ENCODE measurements around the gene UNC5C. TPM values are rescaled to one million over a fixed set of nuclear protein-coding genes. Genes with fewer than 3 reads are reported as not detected.
A peak's percentile ranks its signal among the peaks of the same experiment; 100 is the strongest.

Gene UNC5C
- total and polyA plus RNA-seq, 7 experiments from 2014 or later: not detected

DNA sequence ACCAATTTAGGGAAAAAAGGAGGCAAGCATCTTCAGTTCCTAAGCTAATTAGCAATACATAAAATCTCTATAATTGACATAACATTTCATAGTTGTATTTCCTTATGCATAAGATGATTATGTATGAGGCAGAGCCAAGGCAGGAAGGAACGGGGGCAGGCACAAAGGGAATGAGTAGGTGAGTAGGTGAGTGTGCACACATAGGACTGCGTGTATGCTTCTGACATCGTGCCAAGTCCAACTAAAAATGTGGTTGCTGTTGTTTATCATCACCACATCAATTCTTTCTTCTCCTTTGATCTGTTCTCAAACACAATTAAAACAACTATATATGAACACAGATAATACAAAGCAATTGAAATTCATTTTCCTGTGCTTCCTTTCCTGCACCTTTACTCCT lies 131.2 kb downstream of the UNC5C start:
- ChIA-PET POLR2A (no interaction called here), CTCF (no interaction called here)
- Mint-ChIP-seq H3K27me3 (peaks cover 0 to 9% (median 6%) of the 10 kb centered on the region in 5 donors), H3K27ac (no peak overlapping the region), H3K36me3 (no peaks in the 10 kb centered on the region), H3K4me3 (no peak overlapping the region), H3K4me1 (peaks cover 0 to 4% (median 0%) of the 10 kb centered on the region in 7 donors), H3K9me3 (peaks cover 0 to 3% (median 0%) of the 10 kb centered on the region in 11 donors)
- no peaks in the 10 kb centered on the region for H3K4me1 ChIP-seq (ENCODE audit: control insufficient read depth in 2 of 2, insufficient read depth in 2 of 2, low read length in 2 of 2)
- H3K27ac ChIP-seq (ENCODE audit: low read depth, low read length): no peak overlapping the region
- H3K9me3 ChIP-seq (ENCODE audit: control insufficient read depth in 2 of 3, low read length in 3 of 3): no peaks in the 10 kb centered on the region
- no peaks in the 10 kb centered on the region for H3K27me3 ChIP-seq (ENCODE audit: control insufficient read depth in 2 of 2, insufficient read depth in 2 of 2, low read length in 2 of 2)
- intact Hi-C loops (cut with micrococcal nuclease): no loop called here
- DNase-seq (no peak), ATAC-seq (no peak)
- H3K36me3 ChIP-seq (ENCODE audit: control insufficient read depth in 2 of 3, insufficient read depth in 3 of 3, low read length in 3 of 3): no peaks in the 10 kb centered on the region
- H3K4me3 ChIP-seq (ENCODE audit: low read length): no peak overlapping the region

- H3K4me3 Mint-ChIP-seq: no peak overlapping the region
- no peaks in the 10 kb centered on the region for H3K4me1 ChIP-seq (ENCODE audit: control insufficient read depth in 2 of 2, insufficient read depth in 2 of 2, low read length in 2 of 2)
- no peaks in the 10 kb centered on the region for H3K36me3 ChIP-seq (ENCODE audit: control insufficient read depth in 2 of 3, insufficient read depth in 3 of 3, low read length in 3 of 3)
- H3K27ac ChIP-seq (ENCODE audit: low read depth, low read length): no peak overlapping the region
- H3K9me3 ChIP-seq (ENCODE audit: control insufficient read depth in 2 of 3, low read length in 3 of 3): no peaks in the 10 kb centered on the region
- H3K9me3 Mint-ChIP-seq: peaks cover 0 to 3% (median 0%) of the 10 kb centered on the region in 11 donors
- no peaks in the 10 kb centered on the region for H3K27me3 ChIP-seq (ENCODE audit: control insufficient read depth in 2 of 2, insufficient read depth in 2 of 2, low read length in 2 of 2)
- CTCF ChIA-PET: no interaction called here
- intact Hi-C loops (cut with micrococcal nuclease): no loop called here
- ATAC-seq: no peak
- H3K27me3 Mint-ChIP-seq: peaks cover 0 to 17% (median 6%) of the 10 kb centered on the region in 5 donors
- no peak for DNase-seq
- POLR2A ChIA-PET: no interaction called here
- no peak overlapping the region for H3K27ac Mint-ChIP-seq
- H3K4me1 Mint-ChIP-seq: peaks cover 0 to 4% (median 0%) of the 10 kb centered on the region in 7 donors
- H3K36me3 Mint-ChIP-seq: no peaks in the 10 kb centered on the region
- no peak overlapping the region for H3K4me3 ChIP-seq (ENCODE audit: low read length)
Measured at GRCh38 chr4:95415346-95415771, 133.4 kb downstream of the UNC5C start.

- CTCF ChIA-PET: no interaction called here
- no peak overlapping the region for H3K27ac ChIP-seq (ENCODE audit: low read depth, low read length)
- intact Hi-C loops (cut with micrococcal nuclease): no loop called here
Measured at GRCh38 chr4:95411371-95412088, 137.2 kb downstream of the UNC5C start.

GRCh38 chr4:95410387-95410977 lies 138.3 kb downstream of the UNC5C start:
- ATAC-seq: no peak
- ChIA-PET CTCF (no interaction called here), POLR2A (no interaction called here)
- Mint-ChIP-seq H3K9me3 (peaks cover 0 to 3% (median 0%) of the 10 kb centered on the region in 11 donors), H3K27ac (no peak overlapping the region), H3K4me1 (no peaks in the 10 kb centered on the region), H3K36me3 (no peaks in the 10 kb centered on the region), H3K27me3 (peaks cover 0 to 23% (median 0%) of the 10 kb centered on the region in 5 donors), H3K4me3 (no peak overlapping the region)
- Histone ChIP-seq H3K4me1 (ENCODE audit: control insufficient read depth in 2 of 2, insufficient read depth in 2 of 2, low read length in 2 of 2) (no peaks in the 10 kb centered on the region), H3K27me3 (ENCODE audit: control insufficient read depth in 2 of 2, insufficient read depth in 2 of 2, low read length in 2 of 2) (no peaks in the 10 kb centered on the region), H3K4me3 (ENCODE audit: low read length) (no peak overlapping the region), H3K9me3 (ENCODE audit: control insufficient read depth in 2 of 3, low read length in 3 of 3) (no peaks in the 10 kb centered on the region), H3K36me3 (ENCODE audit: control insufficient read depth in 2 of 3, insufficient read depth in 3 of 3, low read length in 3 of 3) (no peaks in the 10 kb centered on the region), H3K27ac (ENCODE audit: low read depth, low read length) (no peak overlapping the region)
- no peak for DNase-seq
- intact Hi-C loops (cut with micrococcal nuclease): no loop called here

More at GRCh38 chr4:95411371-95412088, 137.2 kb downstream of the UNC5C start:
- Mint-ChIP-seq H3K4me1 (no peaks in the 10 kb centered on the region), H3K9me3 (peaks cover 0 to 3% (median 0%) of the 10 kb centered on the region in 11 donors), H3K36me3 (no peaks in the 10 kb centered on the region), H3K27me3 (peaks cover 0 to 23% (median 0%) of the 10 kb centered on the region in 5 donors), H3K4me3 (no peak overlapping the region), H3K27ac (no peak overlapping the region)
- no peaks in the 10 kb centered on the region for H3K4me1 ChIP-seq (ENCODE audit: control insufficient read depth in 2 of 2, insufficient read depth in 2 of 2, low read length in 2 of 2)
- no peak for DNase-seq
- H3K4me3 ChIP-seq (ENCODE audit: low read length): no peak overlapping the region
- ATAC-seq: no peak
- no peaks in the 10 kb centered on the region for H3K9me3 ChIP-seq (ENCODE audit: control insufficient read depth in 2 of 3, low read length in 3 of 3)
- POLR2A ChIA-PET: no interaction called here
- no peaks in the 10 kb centered on the region for H3K36me3 ChIP-seq (ENCODE audit: control insufficient read depth in 2 of 3, insufficient read depth in 3 of 3, low read length in 3 of 3)
- no peaks in the 10 kb centered on the region for H3K27me3 ChIP-seq (ENCODE audit: control insufficient read depth in 2 of 2, insufficient read depth in 2 of 2, low read length in 2 of 2)

GRCh38 chr4:95409750-95410149 lies 139.0 kb downstream of the UNC5C start:
- CTCF ChIA-PET: interaction anchor here (0.6 kb wide), 1 partner anchor 526 kb away, joined by 3 read pairs; no protein-coding TSS in a partner anchor

GRCh38 chr4:95409127-95409526 lies 139.6 kb downstream of the UNC5C start:
- H3K4me3 ChIP-seq (ENCODE audit: low read length): no peak overlapping the region
- no peaks in the 10 kb centered on the region for H3K9me3 ChIP-seq (ENCODE audit: control insufficient read depth in 2 of 3, low read length in 3 of 3)
- H3K27me3 ChIP-seq (ENCODE audit: control insufficient read depth in 2 of 2, insufficient read depth in 2 of 2, low read length in 2 of 2): no peaks in the 10 kb centered on the region
- intact Hi-C loops (cut with micrococcal nuclease): no loop called here
- ChIA-PET POLR2A (no interaction called here), CTCF (interaction anchor here (0.6 kb wide), 1 partner anchor 526 kb away, joined by 3 read pairs; no protein-coding TSS in a partner anchor)
- DNase-seq: no peak
- H3K36me3 ChIP-seq (ENCODE audit: control insufficient read depth in 2 of 3, insufficient read depth in 3 of 3, low read length in 3 of 3): no peaks in the 10 kb centered on the region
- H3K4me3 Mint-ChIP-seq: no peak overlapping the region
- H3K27ac ChIP-seq (ENCODE audit: low read depth, low read length): no peak overlapping the region
- no peaks in the 10 kb centered on the region for H3K36me3 Mint-ChIP-seq
- no peaks in the 10 kb centered on the region for H3K4me1 ChIP-seq (ENCODE audit: control insufficient read depth in 2 of 2, insufficient read depth in 2 of 2, low read length in 2 of 2)
- no peak for ATAC-seq
- peaks cover 0 to 3% (median 0%) of the 10 kb centered on the region in 11 donors for H3K9me3 Mint-ChIP-seq
- no peak overlapping the region for H3K27ac Mint-ChIP-seq
- no peaks in the 10 kb centered on the region for H3K4me1 Mint-ChIP-seq
- H3K27me3 Mint-ChIP-seq: peaks cover 0 to 23% (median 0%) of the 10 kb centered on the region in 5 donors

More at GRCh38 chr4:95409750-95410149, 139.0 kb downstream of the UNC5C start:
- Histone ChIP-seq H3K4me3 (ENCODE audit: low read length) (no peak overlapping the region), H3K9me3 (ENCODE audit: control insufficient read depth in 2 of 3, low read length in 3 of 3) (no peaks in the 10 kb centered on the region), H3K4me1 (ENCODE audit: control insufficient read depth in 2 of 2, insufficient read depth in 2 of 2, low read length in 2 of 2) (no peaks in the 10 kb centered on the region), H3K36me3 (ENCODE audit: control insufficient read depth in 2 of 3, insufficient read depth in 3 of 3, low read length in 3 of 3) (no peaks in the 10 kb centered on the region), H3K27me3 (ENCODE audit: control insufficient read depth in 2 of 2, insufficient read depth in 2 of 2, low read length in 2 of 2) (no peaks in the 10 kb centered on the region), H3K27ac (ENCODE audit: low read depth, low read length) (no peak overlapping the region)
- peak overlapping the region in 1 of 9 donors; percentile 3 for H3K27ac Mint-ChIP-seq
- intact Hi-C loops (cut with micrococcal nuclease): no loop called here
- ATAC-seq (no peak), DNase-seq (no peak)
- H3K27me3 Mint-ChIP-seq: peaks cover 0 to 23% (median 0%) of the 10 kb centered on the region in 5 donors
- peaks cover 0 to 3% (median 0%) of the 10 kb centered on the region in 11 donors for H3K9me3 Mint-ChIP-seq
- no peaks in the 10 kb centered on the region for H3K4me1 Mint-ChIP-seq
- H3K4me3 Mint-ChIP-seq: no peak overlapping the region
- POLR2A ChIA-PET: no interaction called here
- H3K36me3 Mint-ChIP-seq: no peaks in the 10 kb centered on the region
